Breast epithelium (tissue), 4 donors: ENCODE measurements around the gene CD8A. TPM values are rescaled to one million over a fixed set of nuclear protein-coding genes. Genes with fewer than 3 reads are reported as not detected.
"Not testable (repeated sequence)": the region's sequence is repeated elsewhere in the genome, so short reads cannot be mapped to it uniquely, and the experiment has no call there.

Experiments used
- DNase-seq, 2 donors: peaks; one replicate each; pipeline ENCODE4 v3.0.0-alpha.2; 2019; ENCODE audit warnings: low spot score in 2 of 2
- H3K27ac ChIP-seq, 2 donors: fragments of 200-600 bp; sonication (generic) in 1 of 2; one replicate each; pipeline ENCODE4 v1.5.1; 2016 to 2019; ENCODE audit warnings: mild to moderate bottlenecking in 1 of 2
- H3K27me3 ChIP-seq, 2 donors: fragments of 200-600 bp; sonication (generic) in 1 of 2; one replicate each; pipeline versions ENCODE4 v1.5.1 to v1.6.0; 2017 to 2019; ENCODE audit warnings: control low read depth in 1 of 2, mild to moderate bottlenecking in 1 of 2
- H3K36me3 ChIP-seq: fragments of 200-600 bp; one replicate; pipeline ENCODE4 v1.5.1; 2019
- H3K4me1 ChIP-seq, 2 donors: fragments of 200-600 bp; sonication (generic); one replicate each; pipeline ENCODE4 v1.5.1; 2016 to 2019; ENCODE audit warnings: control low read depth in 1 of 2
- H3K4me3 ChIP-seq, 3 donors: fragments of 200-600 bp; sonication (generic); 1 replicate in 2 of 3; 2 replicates in 1 of 3; pipeline ENCODE4 v1.5.1; 2016 to 2019; ENCODE audit warnings: mild to moderate bottlenecking in 3 of 3, moderate library complexity in 2 of 3
- H3K9me3 ChIP-seq, 2 donors: fragments of 200-600 bp; sonication (generic) in 1 of 2; one replicate each; pipeline ENCODE4 v1.5.1; 2016 to 2019; ENCODE audit warnings: control low read depth in 1 of 2
- POLR2A ChIP-seq: fragments of 450-650 bp; IDR thresholded peaks from one replicate; pipeline ENCODE4 v1.6.1; 2016; ENCODE audit warnings: antibody characterized with exemption, mild to moderate bottlenecking, moderate library complexity
- POLR2AphosphoS5 ChIP-seq, 3 donors: sonication (generic); formaldehyde crosslinking; IDR thresholded peaks; one replicate each; pipeline ENCODE4 v1.6.1; 2017; ENCODE audit warnings: antibody characterized with exemption in 3 of 3
- intact Hi-C: fragments of 100-400 bp; cut with DNase I; formaldehyde crosslinking; loops from one replicate; pipeline ENCODE4 v1.15.1; 2023; ENCODE audit warnings: low total_unique reads
- total RNA-seq, 3 donors: library from RNA; depleted of rRNA; stranded (reverse); fragments of >200 nt; gene quantifications; one replicate each; pipeline ENCODE4 v1.1.0, GENCODE V29; 2016
- TF ChIP-seq, protein P1 (sequence below), 3 donors: fragments of 450-650 bp; IDR thresholded peaks; one replicate each; pipeline ENCODE4 v1.5.1; 2016 to 2017; ENCODE audit warnings: antibody characterized with exemption in 3 of 3, mild to moderate bottlenecking in 3 of 3, moderate library complexity in 3 of 3

CD8A gene
- total RNA-seq: 1 to 10 TPM in 2 of 3 donors, under 1 TPM in 1; 0.96 to 3.2 (median 2.0) TPM

DNA sequence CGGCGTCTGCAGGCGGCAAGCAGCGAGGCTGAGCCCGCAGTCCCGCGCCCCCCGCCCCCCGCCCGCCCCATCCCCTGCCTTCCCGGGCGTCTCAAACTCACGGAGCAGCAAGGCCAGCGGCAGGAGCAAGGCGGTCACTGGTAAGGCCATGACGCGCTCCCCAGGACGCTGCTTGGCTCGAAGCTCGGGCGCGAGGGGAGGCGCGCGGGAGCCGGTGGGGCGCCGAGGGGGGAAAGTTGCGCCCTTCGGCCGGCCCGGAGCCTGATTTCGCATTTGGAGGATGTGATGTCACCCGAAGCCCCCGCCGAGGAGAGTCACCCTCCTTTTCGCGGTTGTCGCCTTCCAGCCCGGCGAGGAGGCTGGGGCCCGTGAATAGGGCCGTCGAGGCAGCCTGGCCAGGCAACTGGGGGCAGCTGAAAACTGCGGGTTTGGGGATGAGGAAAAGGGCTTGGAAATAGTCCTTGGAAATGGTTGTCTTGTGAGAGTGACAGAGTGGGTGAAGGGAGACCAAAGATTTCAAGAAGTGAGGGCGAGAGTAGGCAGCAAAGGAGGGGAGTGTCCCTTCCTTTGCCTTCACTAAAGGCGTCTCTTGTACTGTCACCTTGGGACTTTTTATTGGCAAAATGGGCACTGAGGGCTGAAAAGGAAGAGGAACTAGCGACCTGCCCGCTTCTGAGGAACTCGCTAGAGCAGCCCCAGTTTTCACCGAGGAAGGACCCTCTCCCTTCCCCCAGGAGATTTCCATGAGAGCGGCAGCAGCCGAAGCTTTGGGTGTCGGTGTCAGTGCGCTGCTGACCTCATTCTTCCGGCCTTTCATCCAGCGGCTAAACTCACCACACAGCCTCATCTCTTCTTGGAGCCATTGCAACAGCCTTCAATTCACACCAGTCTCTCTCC, at the start of gene CD8A:
TSS of gene CD8A (minus strand) at position 238 of the 897 bp plus-strand sequence. CDS start at position 150, 88 bp downstream.
- Histone ChIP-seq H3K27me3 (peaks cover 5 to 53% of the 10 kb centered on the region in 2 donors), H3K27ac (no peak within 1 kb of the TSS)
- intact Hi-C loops: no loop called here

DNA sequence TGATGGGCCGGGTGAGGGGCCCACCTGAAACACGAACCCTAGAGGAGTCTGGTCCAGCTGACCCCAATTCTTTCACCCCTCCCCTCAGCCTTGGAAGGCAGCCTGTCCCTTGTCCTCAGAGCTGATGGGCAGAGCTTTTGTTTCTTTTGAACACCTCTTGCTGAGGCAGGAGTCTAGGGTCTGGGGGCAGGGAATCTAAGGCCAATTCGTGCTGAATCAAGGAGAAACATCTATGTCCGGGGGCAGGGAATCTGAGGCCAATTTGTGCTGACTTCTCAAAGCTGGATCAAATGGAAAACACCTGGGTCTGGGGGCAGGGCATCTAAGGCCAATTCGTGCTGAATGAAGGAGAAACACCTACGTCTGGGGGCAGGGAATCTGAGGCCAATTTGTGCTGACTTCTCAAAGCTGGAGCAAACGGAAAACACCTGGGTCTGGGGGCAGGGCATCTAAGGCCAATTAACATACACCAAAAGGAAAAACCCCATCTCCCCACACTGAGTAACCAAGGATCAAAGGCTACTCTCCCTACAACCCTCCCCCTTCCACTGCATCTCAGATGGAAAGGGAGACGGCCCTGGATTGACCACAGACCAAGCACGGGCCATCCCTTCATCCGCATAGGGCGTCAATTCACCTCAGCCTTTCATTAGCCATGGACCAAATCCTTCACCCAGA, 49.3 kb upstream of the CD8A start:
- intact Hi-C loops, DNase-seq: not testable (repeated sequence)

More for the DNA sequence above, at the start of gene CD8A:
- Histone ChIP-seq H3K36me3 (no peaks in the 10 kb centered on the region), H3K9me3 (peaks cover 0 to 7% of the 10 kb centered on the region in 2 donors), H3K4me1 (no peaks in the 10 kb centered on the region), H3K4me3 (peak within 1 kb of the TSS in 2 of 3 donors; percentile 36 to 63)
- TF ChIP-seq, protein P1, sequence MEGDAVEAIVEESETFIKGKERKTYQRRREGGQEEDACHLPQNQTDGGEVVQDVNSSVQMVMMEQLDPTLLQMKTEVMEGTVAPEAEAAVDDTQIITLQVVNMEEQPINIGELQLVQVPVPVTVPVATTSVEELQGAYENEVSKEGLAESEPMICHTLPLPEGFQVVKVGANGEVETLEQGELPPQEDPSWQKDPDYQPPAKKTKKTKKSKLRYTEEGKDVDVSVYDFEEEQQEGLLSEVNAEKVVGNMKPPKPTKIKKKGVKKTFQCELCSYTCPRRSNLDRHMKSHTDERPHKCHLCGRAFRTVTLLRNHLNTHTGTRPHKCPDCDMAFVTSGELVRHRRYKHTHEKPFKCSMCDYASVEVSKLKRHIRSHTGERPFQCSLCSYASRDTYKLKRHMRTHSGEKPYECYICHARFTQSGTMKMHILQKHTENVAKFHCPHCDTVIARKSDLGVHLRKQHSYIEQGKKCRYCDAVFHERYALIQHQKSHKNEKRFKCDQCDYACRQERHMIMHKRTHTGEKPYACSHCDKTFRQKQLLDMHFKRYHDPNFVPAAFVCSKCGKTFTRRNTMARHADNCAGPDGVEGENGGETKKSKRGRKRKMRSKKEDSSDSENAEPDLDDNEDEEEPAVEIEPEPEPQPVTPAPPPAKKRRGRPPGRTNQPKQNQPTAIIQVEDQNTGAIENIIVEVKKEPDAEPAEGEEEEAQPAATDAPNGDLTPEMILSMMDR (IDR thresholded peaks at IDR 0.05): no peak
- TF ChIP-seq POLR2AphosphoS5 (IDR thresholded peaks at IDR 0.05): no peak
- TF ChIP-seq POLR2A: no peak
- no peak for DNase-seq

DNA sequence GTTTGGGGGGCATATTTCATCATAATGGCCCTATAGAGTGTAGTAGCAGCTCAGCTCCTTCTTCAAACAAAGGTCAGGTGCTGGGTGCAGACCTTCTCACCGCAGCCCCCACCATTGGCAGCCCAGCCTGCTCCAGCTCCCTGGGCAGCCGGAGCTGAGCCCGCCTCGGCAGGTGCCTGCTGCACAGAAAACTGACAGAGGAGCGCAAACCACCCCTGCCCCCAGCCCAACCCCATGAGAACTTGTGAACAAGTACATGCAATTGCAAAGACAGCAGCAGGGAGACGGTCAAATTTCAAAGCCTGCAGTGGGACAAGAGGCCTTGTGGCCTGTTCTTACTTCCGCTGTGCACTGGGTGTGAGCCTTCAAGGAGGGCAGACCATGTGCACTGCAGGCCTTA, 48.7 kb upstream of the CD8A start:
- H3K4me1 ChIP-seq, H3K4me3 ChIP-seq, H3K9me3 ChIP-seq, H3K27me3 ChIP-seq, DNase-seq, H3K27ac ChIP-seq, intact Hi-C loops, H3K36me3 ChIP-seq: not testable (repeated sequence)

More for the DNA sequence above, 49.3 kb upstream of the CD8A start:
- not testable (repeated sequence) for H3K4me1 ChIP-seq, H3K27me3 ChIP-seq, H3K9me3 ChIP-seq, H3K36me3 ChIP-seq, H3K27ac ChIP-seq, H3K4me3 ChIP-seq

DNA sequence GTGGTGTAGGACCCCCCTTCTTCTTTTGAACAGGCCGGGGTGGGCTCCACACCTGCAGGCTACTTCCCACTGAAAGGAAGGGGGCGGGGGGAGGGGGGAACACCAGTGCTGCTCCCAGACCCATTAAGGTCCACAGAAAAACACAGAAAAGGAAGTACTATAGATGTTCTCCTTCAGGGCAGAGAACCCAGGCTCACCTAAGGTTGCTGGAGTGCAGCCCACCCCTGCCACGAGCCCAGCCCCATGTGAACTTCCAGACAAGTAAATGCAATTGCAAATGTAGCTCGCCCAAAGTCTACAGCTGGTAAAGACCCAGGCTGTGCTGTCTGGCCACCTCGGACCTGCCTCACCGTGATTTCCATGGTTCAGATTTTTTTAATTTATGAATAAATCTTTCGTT, 47.0 kb upstream of the CD8A start:
- peak overlapping the region; percentile 69 to 78 for H3K27ac ChIP-seq
- intact Hi-C loops, H3K36me3 ChIP-seq, H3K4me1 ChIP-seq, H3K9me3 ChIP-seq, H3K27me3 ChIP-seq, DNase-seq: not testable (repeated sequence)
- H3K4me3 ChIP-seq: peak overlapping the region in 1 of 3 donors; percentile 46

DNA sequence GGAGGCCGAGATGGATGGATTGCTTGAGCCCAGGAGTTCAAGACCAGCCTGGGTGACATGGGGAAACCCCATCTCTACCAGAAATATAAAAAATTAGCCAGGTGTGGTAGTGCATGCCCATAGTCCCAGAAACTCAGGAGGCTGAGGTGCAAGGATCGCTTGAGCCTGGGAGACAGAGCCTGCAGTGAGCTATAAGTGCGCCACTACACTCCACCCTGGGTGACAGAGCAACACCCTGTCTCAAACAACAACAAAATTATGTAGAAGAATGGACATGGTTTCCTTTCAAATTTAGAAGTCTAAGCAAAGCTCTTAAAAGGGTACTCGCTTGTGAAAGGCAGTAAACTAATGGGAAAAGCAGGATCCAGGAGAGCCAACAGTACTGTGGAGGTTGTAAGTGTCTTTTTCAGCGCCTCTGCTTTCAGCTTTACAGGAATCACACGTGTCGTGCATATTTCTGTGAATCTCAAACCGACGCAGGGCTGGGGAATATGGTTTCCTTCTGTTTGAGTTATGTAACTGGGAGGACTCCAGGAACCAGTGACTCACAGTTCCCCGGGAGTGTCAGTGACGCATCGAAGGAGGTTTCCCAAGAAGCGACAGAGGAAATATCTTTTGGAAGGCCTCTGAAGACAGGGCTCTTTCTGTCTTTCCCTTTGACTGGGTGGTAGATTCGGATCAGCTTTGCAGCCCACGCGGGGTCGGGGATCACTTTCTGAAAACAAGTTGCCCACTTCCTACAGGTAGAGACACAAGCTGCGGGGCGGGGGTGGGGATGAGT, 46.4 kb upstream of the CD8A start:
- H3K4me1 ChIP-seq, H3K9me3 ChIP-seq, intact Hi-C loops, H3K27me3 ChIP-seq, H3K36me3 ChIP-seq: not testable (repeated sequence)
- peak; percentile 71 to 79 for DNase-seq
- peak overlapping the region in 2 of 3 donors; percentile 13 to 28 for H3K4me3 ChIP-seq
- peak overlapping the region; percentile 69 to 78 for H3K27ac ChIP-seq

DNA sequence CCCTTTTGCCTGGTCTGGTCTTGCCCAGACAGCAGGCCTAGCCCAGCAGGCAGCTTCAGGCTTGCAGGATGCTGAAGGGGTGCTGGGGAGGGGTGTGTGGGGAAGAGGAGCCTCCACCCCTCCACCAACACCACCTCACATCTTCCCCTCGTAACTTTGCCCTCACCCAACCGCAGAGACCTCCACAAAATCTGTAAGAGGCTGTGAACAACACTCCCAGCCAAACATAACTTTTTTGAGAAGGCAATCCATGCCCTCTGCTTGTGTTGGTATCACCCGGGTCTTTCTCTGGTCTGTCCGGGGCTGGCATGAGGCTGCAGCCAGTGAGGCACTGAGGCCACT, 44.8 kb upstream of the CD8A start:
- intact Hi-C loops, H3K27me3 ChIP-seq, H3K9me3 ChIP-seq, H3K4me1 ChIP-seq, H3K4me3 ChIP-seq, H3K27ac ChIP-seq, H3K36me3 ChIP-seq, DNase-seq: not testable (repeated sequence)

DNA sequence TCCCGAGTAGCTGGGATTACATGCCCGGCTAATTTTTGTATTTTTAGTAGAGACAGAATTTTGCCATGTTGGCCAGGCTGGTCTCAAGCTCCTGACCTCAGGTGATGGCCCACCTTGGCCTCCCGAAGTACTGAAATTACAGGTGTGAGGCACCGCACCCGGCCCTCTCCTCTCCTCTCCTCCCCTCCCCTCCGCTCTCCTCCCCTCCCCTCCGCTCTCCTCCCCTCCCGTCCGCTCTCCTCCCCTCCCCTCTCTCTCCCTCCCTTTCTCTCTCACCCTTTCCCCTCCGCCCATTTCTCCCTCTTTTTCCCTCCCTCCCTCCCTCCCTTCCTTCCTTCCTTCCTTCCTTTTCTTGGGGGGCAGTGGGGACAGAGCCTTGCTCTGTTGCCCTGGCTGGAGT, 42.6 kb upstream of the CD8A start:
- no peaks in the 10 kb centered on the region for H3K4me1 ChIP-seq
- no peak overlapping the region for H3K27ac ChIP-seq
- no peak overlapping the region for H3K4me3 ChIP-seq
- no peaks in the 10 kb centered on the region for H3K9me3 ChIP-seq
- intact Hi-C loops: no loop called here
- no peaks in the 10 kb centered on the region for H3K36me3 ChIP-seq
- no peak for DNase-seq
- no peaks in the 10 kb centered on the region for H3K27me3 ChIP-seq
- TF ChIP-seq, protein P1 (IDR thresholded peaks at IDR 0.05): no peak
- TF ChIP-seq POLR2A: no peak
